ENCODE measurements around the gene FAM184A.

The FAM184A gene

DNA sequence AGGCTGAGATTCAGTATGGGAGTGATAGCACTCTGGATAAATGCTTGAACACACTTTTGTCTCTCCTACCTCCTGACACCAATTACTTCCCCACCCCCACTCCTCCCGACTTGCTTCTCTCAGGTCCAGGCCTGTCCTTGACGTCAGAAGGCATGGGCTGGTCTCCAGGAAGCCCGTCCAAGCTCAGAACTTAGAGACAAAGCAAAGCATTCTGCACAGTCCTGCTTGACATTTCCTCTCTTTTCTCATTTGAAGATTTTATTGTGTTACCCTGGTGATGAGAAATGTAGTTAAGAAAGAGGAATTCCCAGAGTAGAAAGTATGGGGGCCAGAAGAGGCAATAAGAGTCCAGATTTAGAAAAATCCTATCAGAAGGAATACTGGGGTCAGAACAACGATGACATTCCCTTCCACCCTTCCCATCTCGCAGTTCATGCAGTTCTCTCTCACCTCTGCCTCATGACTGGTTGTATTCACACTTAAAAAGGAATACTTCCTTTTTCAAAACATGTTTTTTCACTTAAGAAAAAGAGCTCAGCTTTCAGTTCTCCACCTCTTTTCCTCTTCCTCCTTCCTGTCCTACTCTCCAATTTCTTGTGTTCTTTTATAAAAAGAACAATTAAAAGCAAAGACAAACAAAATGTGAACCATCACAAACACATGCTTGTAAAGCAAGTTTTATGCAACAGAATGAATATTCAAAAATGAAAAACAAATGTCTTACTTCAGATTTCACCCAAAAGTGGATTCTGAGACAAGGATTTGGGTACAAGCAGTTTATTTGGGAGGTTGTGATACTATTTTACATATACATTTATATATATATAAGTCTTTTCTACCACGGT, 18.5 kb upstream of the FAM184A start:
- DNase-seq: no peak

GRCh38 chr6:119090256-119090655, 11.8 kb upstream of the FAM184A start:
- DNase-seq: no peak

- no peak for DNase-seq
These were observed 6.3 kb upstream of the FAM184A start for GRCh38 chr6:119084784-119085183.

- DNase-seq: no peak
These were observed 4.5 kb upstream of the FAM184A start for GRCh38 chr6:119083007-119083406.

- DNase-seq: no peak
These were observed 882 bp upstream of the FAM184A start for GRCh38 chr6:119079283-119079809.

DNA sequence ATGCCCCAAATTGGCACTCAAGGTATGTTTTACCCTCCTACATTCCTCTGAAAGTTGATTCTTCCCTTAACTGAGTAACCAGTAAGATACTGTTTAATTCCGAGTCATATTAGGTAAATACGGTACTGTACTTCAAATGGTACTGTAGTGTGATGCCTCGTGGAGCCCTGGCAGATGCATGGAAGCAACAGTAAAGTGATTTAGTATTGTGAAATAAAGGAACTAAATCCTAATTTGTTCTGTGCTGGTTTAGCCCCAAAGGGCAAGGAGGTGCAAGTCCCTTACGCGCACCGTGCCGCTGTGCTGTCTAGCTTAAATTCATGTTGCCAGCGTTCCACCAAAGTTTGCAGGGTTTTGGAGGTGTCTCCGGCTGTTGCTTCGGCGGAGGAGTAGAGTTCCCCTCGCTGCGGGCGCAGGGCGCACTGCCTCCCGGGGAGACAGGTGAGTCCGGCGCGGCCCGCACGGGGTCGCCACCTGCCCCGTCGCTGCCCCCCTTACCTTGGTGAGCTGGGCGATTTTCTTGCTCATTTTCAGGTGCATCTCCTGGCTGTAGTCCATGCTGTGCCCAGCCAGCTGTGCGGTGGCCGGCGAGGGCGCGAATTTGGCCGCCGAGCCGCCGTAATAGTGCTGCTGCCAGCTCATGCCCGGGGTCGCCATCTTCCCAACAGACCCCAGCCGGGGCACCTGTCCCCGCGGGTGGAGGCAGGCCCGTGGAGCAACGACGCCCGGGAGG, 655 bp downstream of the FAM184A start:
- DNase-seq: peak; percentile 17

DNA sequence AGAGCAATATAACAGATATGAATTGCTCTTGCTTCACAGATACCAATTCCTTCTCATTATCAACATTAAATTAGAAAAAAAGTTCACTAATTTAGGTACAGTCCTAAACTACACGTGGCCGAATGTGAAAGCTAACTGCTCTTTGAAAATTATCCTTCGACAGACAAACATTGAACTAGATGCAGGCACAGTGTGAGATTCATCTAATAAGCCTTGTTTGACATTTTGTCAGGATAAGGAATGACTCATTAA, 1.1 kb downstream of the FAM184A start:
- no peak for DNase-seq

GRCh38 chr6:119076576-119077390, 1.7 kb downstream of the FAM184A start:
- no peak for DNase-seq

- DNase-seq: no peak
These were observed 2.3 kb downstream of the FAM184A start for GRCh38 chr6:119076173-119076572.

DNA sequence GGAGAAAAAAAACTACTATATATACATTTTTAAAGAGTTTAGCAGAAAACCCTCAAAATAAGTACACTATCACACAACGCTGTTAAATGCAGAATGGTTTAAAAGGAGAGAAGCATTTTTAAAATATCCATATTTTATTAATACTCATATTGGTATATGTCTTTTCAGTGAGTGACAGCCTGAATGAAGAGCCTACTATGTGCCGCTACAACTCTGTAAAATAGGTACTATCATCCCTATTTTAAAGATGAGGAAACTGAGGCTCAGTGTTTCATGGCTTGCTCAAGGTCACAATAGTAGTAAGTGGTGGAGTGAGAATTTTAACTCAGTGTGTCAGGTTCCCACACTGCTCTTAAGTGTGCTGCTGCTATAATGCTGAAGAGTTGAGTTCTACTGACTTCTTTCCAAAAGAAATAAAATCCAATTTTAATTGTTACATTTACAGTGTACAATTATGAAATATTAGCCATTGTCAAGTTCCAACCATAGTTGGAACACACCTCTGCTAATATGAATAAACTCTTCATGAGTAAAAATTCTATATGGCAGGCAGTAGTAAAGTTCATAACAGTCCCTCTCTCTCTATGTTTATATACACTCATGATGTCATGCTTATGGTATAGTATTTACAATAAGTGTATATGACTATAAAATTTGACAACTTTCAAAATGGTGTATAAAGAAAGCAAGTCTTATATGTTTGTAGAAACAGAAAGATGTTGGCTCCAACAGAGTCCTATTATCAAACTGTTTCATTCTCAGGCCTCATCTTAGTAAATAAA, 3.1 kb downstream of the FAM184A start:
- DNase-seq: no peak

- no peak for DNase-seq
These were observed 5.0 kb downstream of the FAM184A start for GRCh38 chr6:119073307-119074051.

DNA sequence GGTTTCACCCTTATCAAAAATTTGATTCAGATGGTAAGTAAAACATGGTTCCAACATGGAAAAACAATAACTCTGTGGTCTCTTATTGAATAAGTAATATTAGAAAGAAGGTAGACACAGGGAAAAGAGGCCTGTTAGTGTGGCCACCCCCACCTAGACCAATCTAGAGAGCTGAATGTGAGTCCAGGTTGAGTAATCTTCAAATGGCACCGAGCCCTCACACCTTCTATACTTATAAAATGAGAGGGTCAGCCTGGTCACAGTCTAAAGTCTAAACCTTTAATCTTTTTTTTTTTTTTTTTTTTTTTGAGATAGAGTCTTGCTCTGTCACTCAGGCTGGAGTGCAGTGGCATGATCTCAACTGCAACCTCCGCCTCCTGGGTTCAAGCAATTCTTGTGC, 6.9 kb downstream of the FAM184A start:
- DNase-seq: no peak

DNA sequence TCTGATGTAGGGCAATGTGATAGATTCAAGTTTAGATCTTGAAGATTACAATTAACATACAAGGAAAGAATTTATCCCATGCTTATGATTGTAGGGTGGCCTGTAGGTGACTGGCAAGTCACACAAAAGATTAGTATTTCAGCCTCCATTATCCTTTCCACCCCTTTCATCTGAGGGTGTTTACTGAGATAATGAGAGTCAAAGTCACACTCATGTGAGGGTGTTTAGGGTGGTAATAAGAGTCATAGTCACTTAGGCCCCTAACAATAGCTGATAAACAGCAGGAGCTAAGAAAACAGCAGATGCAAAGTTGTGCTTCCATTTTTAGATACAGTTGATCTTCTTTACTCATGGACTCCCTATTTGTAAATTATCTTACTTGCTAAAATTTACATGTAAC, 11.4 kb downstream of the FAM184A start:
- no peak for DNase-seq

DNA sequence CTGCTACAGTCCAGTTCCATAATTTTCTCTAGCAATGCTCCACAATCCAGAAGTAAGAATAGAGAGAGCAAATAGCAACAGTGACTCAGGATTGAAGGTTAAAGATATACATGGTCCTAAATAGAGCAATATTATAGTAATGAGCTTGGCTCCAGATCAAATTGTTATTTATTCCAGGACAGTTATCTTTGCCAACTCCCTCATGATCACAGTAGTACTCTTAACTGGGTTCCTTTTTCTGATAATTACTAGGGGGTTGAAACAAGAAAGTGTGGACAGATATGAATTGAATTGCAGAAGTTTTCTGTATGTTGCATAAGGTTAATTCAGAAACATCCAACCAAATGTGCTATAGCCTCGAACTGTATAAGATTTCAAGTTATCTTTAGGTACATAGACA, 11.9 kb downstream of the FAM184A start:
- DNase-seq: no peak

DNA sequence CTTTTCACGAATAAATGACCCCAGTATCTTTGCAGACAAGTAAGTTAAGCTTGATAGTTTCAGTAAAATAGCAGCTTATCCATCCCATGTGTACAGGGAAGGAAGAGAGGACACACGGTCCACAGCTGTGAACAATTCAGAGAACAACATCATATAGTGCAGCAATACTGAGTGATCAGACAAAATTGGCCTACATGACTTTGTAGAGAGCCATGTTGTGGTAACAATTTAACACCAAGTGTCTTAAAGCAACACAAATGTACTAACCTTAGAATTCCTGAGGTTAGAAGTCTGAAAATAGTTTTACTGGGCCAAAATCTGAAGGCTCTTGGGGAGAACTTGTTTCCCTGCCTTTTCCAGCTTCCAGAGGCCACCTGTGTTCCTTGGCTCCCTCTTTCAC, 12.5 kb downstream of the FAM184A start:
- DNase-seq: no peak

- DNase-seq: no peak
These were observed 13.1 kb downstream of the FAM184A start for GRCh38 chr6:119065382-119065781.

DNA sequence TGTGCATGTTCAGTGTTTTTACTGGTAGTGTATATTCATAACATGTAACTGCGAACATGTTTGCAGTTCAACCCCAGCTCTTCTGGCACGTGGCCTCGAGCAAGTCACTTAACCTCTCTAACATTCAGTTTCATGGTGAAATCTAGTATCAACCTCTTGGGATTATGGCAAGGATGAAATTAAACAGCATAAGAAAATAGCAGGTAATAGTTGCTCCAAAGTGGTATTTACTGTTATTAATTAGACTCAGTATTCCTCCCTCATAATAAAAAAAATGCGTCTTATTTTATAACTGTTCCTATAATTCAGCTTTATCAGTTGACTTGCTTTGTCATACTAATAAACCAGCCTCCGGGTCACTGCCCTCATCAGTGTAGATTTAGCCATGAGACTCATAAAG, 15.0 kb downstream of the FAM184A start:
- no peak for DNase-seq

DNA sequence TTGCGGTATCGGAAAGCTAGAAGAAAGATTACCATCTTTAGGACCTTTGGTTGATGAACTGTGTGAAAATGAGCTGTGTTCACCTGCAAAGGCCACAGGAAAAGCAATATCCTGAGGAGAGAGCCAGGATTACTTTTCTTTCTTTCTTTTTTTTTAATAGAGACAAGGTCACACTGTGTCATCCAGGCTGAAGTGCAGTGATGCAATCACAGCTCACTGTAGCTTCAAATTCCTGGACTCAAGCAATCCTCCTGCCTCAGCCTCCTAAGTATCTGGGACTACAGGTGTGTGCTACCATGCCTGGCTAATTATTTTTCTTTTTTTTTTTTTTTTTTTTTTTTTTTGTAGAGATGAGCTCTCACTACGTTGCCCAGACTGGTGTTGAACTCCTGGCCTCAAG, 17.2 kb downstream of the FAM184A start:
- no peak for DNase-seq

DNA sequence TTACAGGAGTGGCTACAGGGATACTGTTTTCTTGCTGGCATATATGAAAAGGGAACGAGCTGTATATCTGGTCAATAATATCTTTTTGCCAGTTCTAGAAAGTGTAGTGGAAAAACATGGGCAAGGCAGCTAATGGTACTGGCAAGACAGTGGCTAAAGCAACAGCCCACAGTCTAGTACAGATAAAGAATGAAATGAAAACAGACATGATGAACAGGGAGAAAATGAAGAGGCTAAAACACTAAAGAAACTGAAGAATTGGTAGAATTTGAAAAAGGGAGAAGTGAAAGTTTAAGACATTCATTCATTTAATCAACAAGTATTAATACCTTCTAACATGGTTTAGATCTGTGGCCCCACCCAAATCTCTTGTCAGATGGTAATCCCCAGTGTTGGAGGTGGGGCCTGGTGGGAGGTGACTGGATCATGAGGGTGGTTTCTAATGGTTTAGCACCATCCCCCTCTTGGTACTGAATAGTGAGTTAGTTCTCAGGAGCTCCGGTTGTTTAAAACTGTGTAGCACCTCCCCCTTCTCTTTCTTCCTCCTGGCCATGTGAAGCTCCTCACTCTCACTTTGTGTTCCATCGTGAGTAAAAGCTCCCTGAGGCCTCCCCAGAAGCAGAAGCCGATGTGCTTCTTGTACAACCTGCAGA, 18.1 kb downstream of the FAM184A start:
- DNase-seq: no peak

GRCh38 chr6:119055069-119055468, 23.4 kb downstream of the FAM184A start:
- DNase-seq: no peak

GRCh38 chr6:119052987-119053386, 25.5 kb downstream of the FAM184A start:
- no peak for DNase-seq
